ENCODE results near the gene IFIT1.

- TF ChIP-seq CTCF (IDR thresholded peaks at IDR 0.05; ENCODE audit: low read depth, low read length) (no peak), POLR2A (IDR thresholded peaks at IDR 0.05; ENCODE audit: extremely low read depth, insufficient read length) (no peak)
These were observed 45.8 kb upstream of the IFIT1 start for GRCh38 chr10:89346405-89347254.

Measured in NB4 (cell line).